Osteoblast (primary cell): ENCODE results near the gene GLT8D1. TPM values are rescaled to one million over a fixed set of nuclear protein-coding genes. Genes with fewer than 3 reads are reported as not detected.

ENCODE experiments used
- DNase-seq: peaks from one replicate; pipeline ENCODE4 v3.0.0; 2011; ENCODE audit warnings: low spot score, mixed read lengths; ENCODE audit not compliant: insufficient read length; ENCODE audit errors: missing footprints
- H2AFZ ChIP-seq: 2 replicates; pipeline ENCODE4 v1.6.0; 2011; ENCODE audit warnings: mild to moderate bottlenecking, low read length
- H3K27ac ChIP-seq: 2 replicates; pipeline ENCODE4 v1.5.1; 2011; ENCODE audit warnings: mild to moderate bottlenecking, low read depth, low read length, moderate library complexity
- H3K27me3 ChIP-seq: 2 replicates; pipeline ENCODE4 v1.6.0; 2012; ENCODE audit warnings: mild to moderate bottlenecking, control low read depth, inconsistent platforms, low read length, moderate library complexity; ENCODE audit not compliant: insufficient read depth
- H3K36me3 ChIP-seq: 2 replicates; pipeline ENCODE4 v1.5.1; 2011; ENCODE audit warnings: mild to moderate bottlenecking, low read length, control low read depth, moderate library complexity; ENCODE audit not compliant: insufficient read depth
- H3K4me1 ChIP-seq: 2 replicates; pipeline ENCODE4 v1.5.1; 2011; ENCODE audit warnings: mild to moderate bottlenecking, low read length, control low read depth, moderate library complexity; ENCODE audit not compliant: insufficient read depth
- H3K4me2 ChIP-seq: 2 replicates; pipeline ENCODE4 v1.6.0; 2011; ENCODE audit warnings: mild to moderate bottlenecking, low read length; ENCODE audit not compliant: insufficient read depth
- H3K4me3 ChIP-seq: fragments of 200-600 bp; sonication (generic); 3 replicates; pipeline ENCODE4 v1.5.1; 2012; ENCODE audit warnings: mild to moderate bottlenecking, low read length, inconsistent platforms; ENCODE audit not compliant: insufficient read depth
- H3K79me2 ChIP-seq: 2 replicates; pipeline ENCODE4 v1.6.0; 2012; ENCODE audit warnings: mild to moderate bottlenecking, low read length, control low read depth, inconsistent platforms; ENCODE audit not compliant: insufficient read depth
- H3K9me3 ChIP-seq: 2 replicates; pipeline ENCODE4 v1.5.1; 2011; ENCODE audit warnings: low read depth, low read length, control low read depth
- H4K20me1 ChIP-seq: 2 replicates; pipeline ENCODE4 v1.6.0; 2012; ENCODE audit warnings: mild to moderate bottlenecking, low read length, control low read depth; ENCODE audit not compliant: insufficient read depth
- total RNA-seq: library from RNA; depleted of rRNA; stranded (reverse); fragments of >200 nt; gene quantifications from 2 replicates; pipeline ENCODE4 v1.2.3, GENCODE V29; 2012
- TF ChIP-seq, protein P1 (sequence below): IDR thresholded peaks from 2 replicates; pipeline ENCODE4 v1.5.1; 2011; ENCODE audit warnings: mild to moderate bottlenecking, low read depth, low read length, moderate library complexity; ENCODE audit errors: extremely low read depth

The GLT8D1 gene
- total RNA-seq, 1 donor, result 98.8 TPM

DNA sequence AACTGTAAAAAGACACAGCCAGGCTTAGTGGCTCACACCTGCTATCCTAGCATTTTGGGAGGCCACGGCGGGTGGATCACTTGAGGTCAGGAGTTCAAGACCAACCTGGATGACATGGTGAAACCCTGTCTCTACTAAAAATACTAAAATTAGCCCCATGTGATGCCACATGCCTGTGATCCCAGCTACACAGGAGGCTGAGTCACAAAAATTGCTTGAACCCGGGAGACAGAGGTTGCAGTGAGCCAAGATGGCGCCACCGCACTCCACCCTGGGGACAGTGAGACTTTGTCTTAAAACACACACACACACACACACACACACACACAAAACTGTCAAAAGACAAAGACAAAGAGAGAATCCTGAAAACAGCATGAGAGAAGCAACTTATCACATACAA lies 18.3 kb upstream of the GLT8D1 start:
- no peaks in the 10 kb centered on the region for H3K27me3 ChIP-seq
- H3K4me3 ChIP-seq, result no peak overlapping the region
- H2AFZ ChIP-seq, result no peak overlapping the region
- no peak overlapping the region for H3K4me2 ChIP-seq
- no peak for DNase-seq
- TF ChIP-seq, protein P1, sequence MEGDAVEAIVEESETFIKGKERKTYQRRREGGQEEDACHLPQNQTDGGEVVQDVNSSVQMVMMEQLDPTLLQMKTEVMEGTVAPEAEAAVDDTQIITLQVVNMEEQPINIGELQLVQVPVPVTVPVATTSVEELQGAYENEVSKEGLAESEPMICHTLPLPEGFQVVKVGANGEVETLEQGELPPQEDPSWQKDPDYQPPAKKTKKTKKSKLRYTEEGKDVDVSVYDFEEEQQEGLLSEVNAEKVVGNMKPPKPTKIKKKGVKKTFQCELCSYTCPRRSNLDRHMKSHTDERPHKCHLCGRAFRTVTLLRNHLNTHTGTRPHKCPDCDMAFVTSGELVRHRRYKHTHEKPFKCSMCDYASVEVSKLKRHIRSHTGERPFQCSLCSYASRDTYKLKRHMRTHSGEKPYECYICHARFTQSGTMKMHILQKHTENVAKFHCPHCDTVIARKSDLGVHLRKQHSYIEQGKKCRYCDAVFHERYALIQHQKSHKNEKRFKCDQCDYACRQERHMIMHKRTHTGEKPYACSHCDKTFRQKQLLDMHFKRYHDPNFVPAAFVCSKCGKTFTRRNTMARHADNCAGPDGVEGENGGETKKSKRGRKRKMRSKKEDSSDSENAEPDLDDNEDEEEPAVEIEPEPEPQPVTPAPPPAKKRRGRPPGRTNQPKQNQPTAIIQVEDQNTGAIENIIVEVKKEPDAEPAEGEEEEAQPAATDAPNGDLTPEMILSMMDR, result no peak
- H3K36me3 ChIP-seq, result no peaks in the 10 kb centered on the region
- no peaks in the 10 kb centered on the region for H3K79me2 ChIP-seq
- no peak overlapping the region for H3K27ac ChIP-seq
- H4K20me1 ChIP-seq, result no peaks in the 10 kb centered on the region
- H3K9me3 ChIP-seq, result no peaks in the 10 kb centered on the region
- no peaks in the 10 kb centered on the region for H3K4me1 ChIP-seq

DNA sequence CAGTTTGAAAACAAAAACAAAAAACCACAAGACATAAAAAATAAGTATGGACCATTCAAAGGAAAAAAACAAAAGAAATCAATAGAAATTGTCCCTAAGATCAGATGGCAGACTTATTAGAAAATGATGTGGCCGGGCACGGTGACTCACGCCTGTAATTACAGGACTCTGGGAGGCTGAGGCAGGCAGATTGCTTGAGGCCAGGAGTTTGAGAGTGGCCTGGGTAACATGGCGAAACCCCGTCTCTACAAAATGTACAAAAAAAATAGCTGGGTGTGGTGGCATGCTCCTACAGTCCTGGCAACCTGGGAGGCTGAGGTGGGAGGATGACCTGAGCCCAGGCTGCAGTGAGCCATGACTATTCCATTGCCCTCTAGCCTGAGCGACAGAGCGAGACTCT lies 16.9 kb upstream of the GLT8D1 start:
- Histone ChIP-seq H3K4me3 (no peak overlapping the region), H3K36me3 (no peaks in the 10 kb centered on the region), H4K20me1 (no peaks in the 10 kb centered on the region), H3K9me3 (no peaks in the 10 kb centered on the region), H3K4me1 (no peaks in the 10 kb centered on the region), H3K27me3 (no peaks in the 10 kb centered on the region), H3K4me2 (no peak overlapping the region), H2AFZ (no peak overlapping the region), H3K79me2 (no peaks in the 10 kb centered on the region), H3K27ac (no peak overlapping the region)
- TF ChIP-seq, protein P1, result no peak
- no peak for DNase-seq

DNA sequence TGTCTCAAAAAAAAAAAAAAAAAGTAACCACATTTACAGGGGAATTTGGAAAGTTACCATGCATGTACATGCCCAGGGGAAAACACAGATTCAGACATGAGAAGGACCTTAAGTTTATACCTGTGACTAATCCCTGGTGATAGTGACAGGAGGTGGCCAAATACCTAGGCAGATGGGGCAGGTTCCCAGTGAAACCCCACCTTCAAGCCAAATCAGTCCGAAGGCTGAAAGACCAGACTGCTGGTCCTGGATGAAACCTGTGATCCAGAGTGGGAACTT lies 16.1 kb upstream of the GLT8D1 start:
- no peak for DNase-seq
- no peaks in the 10 kb centered on the region for H3K9me3 ChIP-seq
- no peaks in the 10 kb centered on the region for H4K20me1 ChIP-seq
- no peak overlapping the region for H2AFZ ChIP-seq
- no peaks in the 10 kb centered on the region for H3K36me3 ChIP-seq
- H3K27me3 ChIP-seq, result no peaks in the 10 kb centered on the region
- no peak overlapping the region for H3K4me3 ChIP-seq
- H3K4me2 ChIP-seq, result no peak overlapping the region
- H3K79me2 ChIP-seq, result no peaks in the 10 kb centered on the region
- H3K4me1 ChIP-seq, result no peaks in the 10 kb centered on the region
- no peak overlapping the region for H3K27ac ChIP-seq
- TF ChIP-seq, protein P1, result no peak

DNA sequence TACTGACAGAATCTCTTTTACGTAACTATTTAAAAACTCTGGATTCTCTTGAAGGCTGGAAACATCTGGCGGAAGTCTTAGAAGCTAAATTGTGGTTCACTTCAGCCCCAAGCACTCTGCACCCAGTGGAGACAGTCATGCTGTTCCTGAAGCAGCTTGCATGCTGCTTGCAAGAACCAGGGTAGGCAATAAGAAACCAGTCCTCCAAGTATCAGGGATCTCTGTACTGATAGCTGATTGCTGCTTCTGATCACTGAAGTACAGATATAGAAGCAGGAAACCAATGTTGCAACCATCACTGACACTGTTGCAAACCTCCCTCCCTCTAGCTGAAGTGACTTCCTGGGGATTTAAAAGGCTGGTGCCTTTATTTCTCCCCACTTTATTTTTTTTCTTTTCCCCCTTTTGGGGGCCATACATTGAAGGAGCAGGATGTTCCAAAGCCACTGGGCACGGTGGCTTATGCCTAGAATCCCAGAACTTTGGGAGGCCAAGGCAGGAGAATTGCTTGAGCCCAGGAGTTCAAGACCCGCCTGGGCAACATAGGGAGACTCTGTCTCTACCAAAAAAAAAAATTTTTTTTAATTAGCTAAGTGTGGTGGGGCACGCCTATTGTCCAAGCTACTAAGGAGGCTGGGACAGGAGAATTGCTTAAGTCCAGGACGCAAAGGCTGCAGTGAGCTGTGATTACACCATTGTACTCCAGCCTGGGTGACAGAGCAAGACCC lies 15.6 kb upstream of the GLT8D1 start:
- TF ChIP-seq, protein P1, result no peak
- Histone ChIP-seq H3K36me3 (no peaks in the 10 kb centered on the region), H3K27me3 (no peaks in the 10 kb centered on the region), H2AFZ (no peak overlapping the region), H3K79me2 (no peaks in the 10 kb centered on the region), H3K4me1 (no peaks in the 10 kb centered on the region), H3K27ac (no peak overlapping the region), H4K20me1 (no peaks in the 10 kb centered on the region), H3K4me3 (no peak overlapping the region), H3K9me3 (no peaks in the 10 kb centered on the region), H3K4me2 (no peak overlapping the region)
- no peak for DNase-seq
